ENCODE measurements around the gene PHF8.

DNA sequence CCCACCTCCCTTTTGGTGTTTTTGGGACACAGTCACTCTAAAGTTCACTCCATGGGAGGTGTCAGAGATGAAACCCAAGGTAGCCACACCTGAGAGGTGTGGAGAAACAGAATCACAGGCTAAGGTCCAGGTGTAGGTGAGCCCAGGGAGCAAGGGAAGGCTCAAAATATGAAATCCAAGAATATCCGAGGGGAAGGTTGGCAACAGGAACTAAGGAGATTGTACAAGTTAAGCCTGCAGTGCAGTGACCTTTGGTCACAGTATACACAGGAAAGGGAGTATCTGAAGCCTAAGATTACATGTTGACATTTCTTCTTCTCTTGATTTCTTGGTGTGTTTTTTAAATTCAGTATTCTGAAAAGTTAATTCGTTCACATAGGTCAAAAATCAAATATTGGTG lies 46.5 kb downstream of the PHF8 start:
- TF ChIP-seq TAF1 (IDR thresholded peaks at IDR 0.05; ENCODE audit: borderline replicate concordance, insufficient read depth, low read length) (no peak), POLR2AphosphoS5 (IDR thresholded peaks at IDR 0.05; ENCODE audit: low read depth, low read length) (no peak)
